B cell (primary cell): ENCODE results near the gene EIF5. TPM values are rescaled to one million over a fixed set of nuclear protein-coding genes. Genes with fewer than 3 reads are reported as not detected.

ENCODE experiments used
- ATAC-seq: fragments of 200-7000 bp; cut with Tn5 transposase; one replicate; pipeline ENCODE4 v1.10.0; 2021; ENCODE audit warnings: low read depth, mild to moderate bottlenecking, moderate number of reproducible peaks, moderate library complexity
- CTCF ChIA-PET: fragments of 350-600 bp; sonication (Branson Sonifier 250); formaldehyde crosslinking; loops from one replicate; lab custom pipeline; 2021; ENCODE audit warnings: antibody characterized with exemption, inconsistent platforms; lab: Charles Lee
- POLR2A ChIA-PET: fragments of 350-600 bp; sonication (Branson Sonifier 250); formaldehyde crosslinking; loops from one replicate; lab custom pipeline; 2021; ENCODE audit warnings: antibody characterized with exemption; lab: Charles Lee
- DNase-seq: peaks from one replicate; pipeline ENCODE4 v3.0.0; 2013
- H2AFZ ChIP-seq: 2 replicates; pipeline ENCODE4 v1.6.1; 2012; ENCODE audit warnings: mild to moderate bottlenecking, low read depth, low read length; ENCODE audit not compliant: insufficient read depth, poor library complexity, severe bottlenecking
- H3K27ac ChIP-seq, 2 donors: 1 replicate in 1 of 2; 2 replicates in 1 of 2; pipeline ENCODE4 v1.5.1; 2012 to 2013; ENCODE audit warnings: low read length in 2 of 2, mild to moderate bottlenecking in 2 of 2, moderate library complexity in 1 of 2
- H3K27me3 ChIP-seq, 4 experiments: fragments of 200-600 bp in 1 of 4; sonication (generic) in 1 of 4; replicated peaks in 1 of 4; 1 replicate in 2 of 4; 2 replicates in 2 of 4; pipeline versions ENCODE4 v1.6.1 to v1.7.0; 2013 to 2016; ENCODE audit warnings: low read length in 3 of 4, mild to moderate bottlenecking in 2 of 4, mixed read lengths in 1 of 4, moderate library complexity in 1 of 4; ENCODE audit not compliant: insufficient read depth in 4 of 4, control insufficient read depth in 3 of 4; ENCODE audit errors: control extremely low read depth in 1 of 4
- H3K36me3 ChIP-seq, 2 experiments: replicated peaks in 1 of 2; 1 replicate in 1 of 2; 2 replicates in 1 of 2; pipeline versions ENCODE4 v1.6.1 to v1.7.1; 2013; ENCODE audit warnings: low read length in 1 of 2; ENCODE audit not compliant: insufficient read depth in 2 of 2, control insufficient read depth in 1 of 2; ENCODE audit errors: control extremely low read depth in 1 of 2, extremely low read depth in 1 of 2
- H3K4me1 ChIP-seq, 2 donors: fragments of 200-600 bp in 1 of 2; sonication (generic) in 1 of 2; 1 replicate in 1 of 2; 2 replicates in 1 of 2; pipeline versions ENCODE4 v1.5.1 to v1.6.1; 2013 to 2017; ENCODE audit warnings: low read length in 2 of 2; ENCODE audit not compliant: control insufficient read depth in 2 of 2, insufficient read depth in 2 of 2
- H3K4me2 ChIP-seq: replicated peaks from 2 replicates; pipeline ENCODE3; 2012; ENCODE audit warnings: mild to moderate bottlenecking, low read depth, low read length; ENCODE audit not compliant: poor library complexity, severe bottlenecking
- H3K4me3 ChIP-seq, 5 experiments: fragments of 200-600 bp in 1 of 5; sonication (generic) in 1 of 5; 1 replicate in 3 of 5; 2 replicates in 2 of 5; pipeline versions ENCODE4 v1.5.1 to v1.7.0; 2011 to 2016; ENCODE audit warnings: low read length in 4 of 5, mild to moderate bottlenecking in 4 of 5, low read depth in 2 of 5, control low read depth in 1 of 5, moderate library complexity in 1 of 5; ENCODE audit not compliant: insufficient read depth in 1 of 5; ENCODE audit errors: control extremely low read depth in 1 of 5, extremely low read depth in 1 of 5
- H3K79me2 ChIP-seq: fragments of 200-600 bp; sonication (generic); one replicate; pipeline ENCODE4 v1.6.0; 2016; ENCODE audit warnings: low read length; ENCODE audit not compliant: control insufficient read depth, insufficient read depth
- H3K9ac ChIP-seq: fragments of 200-600 bp; sonication (generic); 2 replicates; pipeline ENCODE4 v1.6.1; 2017; ENCODE audit warnings: mild to moderate bottlenecking, low read length, moderate library complexity
- H3K9me3 ChIP-seq, 3 donors: one replicate each; pipeline versions ENCODE4 v1.6.1 to v1.7.1; 2013; ENCODE audit warnings: low read length in 2 of 3; ENCODE audit not compliant: control insufficient read depth in 2 of 3, insufficient read depth in 1 of 3; ENCODE audit errors: control extremely low read depth in 1 of 3
- H4K20me1 ChIP-seq: 2 replicates; pipeline ENCODE4 v1.6.0; 2012; ENCODE audit warnings: mild to moderate bottlenecking, low read length; ENCODE audit not compliant: insufficient read depth, control insufficient read depth, poor library complexity, severe bottlenecking
- H3K27ac Mint-ChIP-seq: one replicate; pipeline ENCODE4 v1.8.0; 2021; ENCODE audit warnings: mixed read lengths
- H3K27me3 Mint-ChIP-seq: one replicate; pipeline ENCODE4 v1.8.0; 2021; ENCODE audit warnings: mixed read lengths
- H3K4me1 Mint-ChIP-seq: one replicate; pipeline ENCODE4 v1.8.0; 2021; ENCODE audit warnings: mixed read lengths
- H3K4me3 Mint-ChIP-seq: one replicate; pipeline ENCODE4 v1.8.0; 2021; ENCODE audit warnings: mixed read lengths
- H3K9me3 Mint-ChIP-seq: one replicate; pipeline ENCODE4 v1.8.0; 2022; ENCODE audit warnings: mixed read lengths; ENCODE audit not compliant: insufficient read depth
- CTCF ChIP-seq: fragments of 200-600 bp; IDR thresholded peaks from one replicate; pipeline ENCODE4 v1.8.0; 2022; ENCODE audit warnings: antibody characterized with exemption, mild to moderate bottlenecking
- EZH2 ChIP-seq: IDR thresholded peaks from 2 replicates; pipeline ENCODE4 v1.6.1; 2012; ENCODE audit warnings: borderline replicate concordance, low read depth, mild to moderate bottlenecking, moderate library complexity, low read length; ENCODE audit not compliant: insufficient read depth, poor library complexity, severe bottlenecking
- WGBS: methylation state at CpG from one replicate; pipeline ENCODE4 v1.1.5; 2013; ENCODE audit warnings: missing lambda C conversion rate; ENCODE audit not compliant: insufficient coverage; 5-methylcytosine and 5-hydroxymethylcytosine counted together
- intact Hi-C: fragments of 100-400 bp; cut with micrococcal nuclease; formaldehyde crosslinking; loops from one replicate; pipeline ENCODE4 v1.10.0; 2022
- polyA plus RNA-seq: library from polyadenylated mRNA; depleted of rRNA; stranded (reverse); fragments of >200 nt; gene quantifications from 2 replicates; pipeline ENCODE4 v1.2.3, GENCODE V29; 2012
- total RNA-seq, 2 donors: library from RNA; stranded (reverse); fragments of 120-200 nt in 1 of 2; gene quantifications; 1 replicate in 1 of 2; 2 replicates in 1 of 2; pipeline versions ENCODE4 v1.2.3 to v1.2.4, GENCODE V29; 2013 to 2022

Gene EIF5
- total and polyA plus RNA-seq, 2 donors (not counting 1 experiment from before 2014, with no cell fraction given): 206 to 314 TPM

GRCh38 chr14:103367995-103368394 lies 34.0 kb downstream of the EIF5 start:
- H3K9me3 Mint-ChIP-seq: peaks cover 6% of the 10 kb centered on the region
- no peak overlapping the region for H3K4me3 Mint-ChIP-seq
- H3K27me3 Mint-ChIP-seq: peaks cover 17% of the 10 kb centered on the region
- CTCF ChIA-PET: interaction anchor here (1.3 kb wide), 1 partner anchor 13 kb away, joined by 3 read pairs; no protein-coding TSS in a partner anchor
- no peak for DNase-seq
- H3K4me1 Mint-ChIP-seq: no peaks in the 10 kb centered on the region
- TF ChIP-seq CTCF (no peak), EZH2 (no peak)
- Histone ChIP-seq H3K4me1 (no peaks in the 10 kb centered on the region), H3K4me3 (no peak overlapping the region), H3K27me3 (peaks cover 0 to 3% (median 2%) of the 10 kb centered on the region in 4 experiments), H4K20me1 (no peaks in the 10 kb centered on the region), H3K4me2 (no peak overlapping the region), H3K9me3 (peaks cover under 1 to 5% (median 1%) of the 10 kb centered on the region in 3 donors), H3K27ac (no peak overlapping the region), H2AFZ (no peak overlapping the region), H3K79me2 (no peaks in the 10 kb centered on the region), H3K9ac (no peak overlapping the region), H3K36me3 (no peaks in the 10 kb centered on the region)
- ATAC-seq: no peak
- H3K27ac Mint-ChIP-seq: no peak overlapping the region
- 100% methylated on average over 2 of the region's 4 CpGs for WGBS
- POLR2A ChIA-PET: no interaction called here
- intact Hi-C loops: no loop called here

GRCh38 chr14:103370087-103370486 lies 36.0 kb downstream of the EIF5 start:
- no peaks in the 10 kb centered on the region for H3K36me3 ChIP-seq
- no peaks in the 10 kb centered on the region for H4K20me1 ChIP-seq
- intact Hi-C loops: no loop called here
- no peak overlapping the region for H3K9ac ChIP-seq
- TF ChIP-seq CTCF (no peak), EZH2 (no peak)
- Mint-ChIP-seq H3K27me3 (peaks cover 15% of the 10 kb centered on the region), H3K9me3 (no peaks in the 10 kb centered on the region), H3K4me3 (no peak overlapping the region), H3K4me1 (no peaks in the 10 kb centered on the region), H3K27ac (no peak overlapping the region)
- ChIA-PET POLR2A (no interaction called here), CTCF (interaction anchor here (0.7 kb wide), 1 partner anchor 20 kb away, joined by 3 read pairs; no protein-coding TSS in a partner anchor)
- H3K4me2 ChIP-seq: no peak overlapping the region
- ATAC-seq: no peak
- no peak overlapping the region for H3K27ac ChIP-seq
- no peak for DNase-seq
- no peaks in the 10 kb centered on the region for H3K9me3 ChIP-seq
- WGBS: 93% methylated on average over 3 of the region's 3 CpGs
- H2AFZ ChIP-seq: no peak overlapping the region
- no peak overlapping the region for H3K4me3 ChIP-seq
- no peaks in the 10 kb centered on the region for H3K79me2 ChIP-seq
- H3K4me1 ChIP-seq: no peaks in the 10 kb centered on the region
- H3K27me3 ChIP-seq: peaks cover 0 to 3% (median 0%) of the 10 kb centered on the region in 4 experiments
